GM12865 (cell line): ENCODE results near the gene APLNR.

Experiments used
- DNase-seq: peaks from one replicate; pipeline ENCODE4 v3.0.0; 2010; ENCODE audit warnings: low read depth
- H3K4me3 ChIP-seq: 2 replicates; pipeline ENCODE4 v1.5.1; 2011; ENCODE audit warnings: mild to moderate bottlenecking, low read depth, low read length, control low read depth
- CTCF ChIP-seq: IDR thresholded peaks from 2 replicates; pipeline ENCODE4 v1.5.1; 2011; ENCODE audit warnings: low read length, control low read depth, low read depth, inconsistent platforms; ENCODE audit not compliant: insufficient read depth; ENCODE audit errors: missing control alignments

Gene APLNR

GRCh38 chr11:57230791-57231538, 6.1 kb downstream of the APLNR start:
- no peak for TF ChIP-seq CTCF
- H3K4me3 ChIP-seq: no peak overlapping the region
- DNase-seq: no peak

GRCh38 chr11:57230316-57230715, 6.7 kb downstream of the APLNR start:
- H3K4me3 ChIP-seq: no peak overlapping the region
- DNase-seq: no peak
- TF ChIP-seq CTCF: no peak

- no peak overlapping the region for H3K4me3 ChIP-seq
- no peak for DNase-seq
- TF ChIP-seq CTCF: no peak
Observed at GRCh38 chr11:57228600-57228999, 8.4 kb downstream of the APLNR start.

- no peak overlapping the region for H3K4me3 ChIP-seq
- TF ChIP-seq CTCF: no peak
- DNase-seq: no peak
Observed at GRCh38 chr11:57224537-57224936, 12.5 kb downstream of the APLNR start.

- no peak for TF ChIP-seq CTCF
- no peak for DNase-seq
- H3K4me3 ChIP-seq: no peak overlapping the region
Observed at GRCh38 chr11:57224128-57224527, 12.9 kb downstream of the APLNR start.

GRCh38 chr11:57223601-57224000, 13.4 kb downstream of the APLNR start:
- TF ChIP-seq CTCF: no peak
- no peak for DNase-seq
- no peak overlapping the region for H3K4me3 ChIP-seq

GRCh38 chr11:57222239-57222638, 14.8 kb downstream of the APLNR start:
- H3K4me3 ChIP-seq: no peak overlapping the region
- no peak for DNase-seq
- no peak for TF ChIP-seq CTCF
